ENCODE measurements around the gene OIT3. TPM values are rescaled to one million over a fixed set of nuclear protein-coding genes. Genes with fewer than 3 reads are reported as not detected.
A peak's percentile ranks its signal among the peaks of the same experiment; 100 is the strongest.

The OIT3 gene
- total and polyA plus RNA-seq, 2 of the 4 experiments (the other 2 are of a cell fraction), result not detected

DNA sequence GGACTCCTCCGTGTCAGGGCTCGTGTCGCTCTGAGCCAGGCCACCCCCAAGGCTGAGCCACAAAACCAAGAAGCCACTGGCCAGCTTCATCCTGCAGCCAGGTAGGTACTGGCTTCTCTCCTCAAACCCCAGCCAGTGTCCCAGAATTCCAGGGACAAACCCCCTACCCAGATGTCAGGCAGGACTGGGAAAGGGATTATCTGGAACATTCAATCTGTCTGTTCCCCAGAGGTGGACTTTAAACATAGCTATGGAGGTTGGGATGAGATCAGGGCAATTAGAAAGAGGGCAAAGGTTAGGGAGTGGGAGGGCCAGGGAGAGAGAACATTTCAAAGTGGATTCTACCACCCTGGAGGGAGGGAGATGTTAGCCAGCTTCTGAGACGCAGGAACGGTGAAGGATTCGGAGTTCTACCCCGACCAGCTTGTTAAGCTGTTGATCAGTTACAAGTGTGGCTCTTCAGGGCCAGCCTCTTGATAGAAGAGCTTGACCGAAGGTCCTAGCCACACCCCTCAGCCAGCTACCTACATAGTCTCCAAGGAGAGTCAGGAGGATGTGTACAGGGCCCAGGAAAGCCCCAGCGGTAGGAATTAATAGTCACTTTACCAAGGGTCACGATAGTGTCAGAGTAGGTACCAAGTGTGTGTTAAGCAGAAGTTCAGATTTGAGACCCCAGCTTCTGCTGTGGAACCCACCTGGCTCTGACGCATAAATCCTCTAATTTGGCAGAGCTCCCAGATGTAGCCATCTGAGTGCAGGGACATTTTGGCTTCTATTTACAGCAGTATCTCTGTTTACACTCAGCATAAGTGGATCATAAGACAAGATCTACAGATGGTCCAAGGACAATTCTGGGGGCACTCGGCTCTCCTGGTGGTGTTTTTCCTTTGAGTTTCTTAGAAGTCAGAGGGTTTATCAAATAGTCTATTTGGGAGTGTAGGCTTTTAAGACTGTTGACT, 61.3 kb downstream of the OIT3 start, which contains the start of gene PLA2G12B:
Gene PLA2G12B (minus strand): TSS at position 211 of the 959 bp plus-strand sequence. CDS start 121 bp downstream, at position 90.
- H3K18ac ChIP-seq (ENCODE audit: low read depth, low read length), result no peak within 1 kb of the TSS
- no peak within 1 kb of the TSS for H3K27ac ChIP-seq (ENCODE audit: insufficient read depth, low read length)
- H2AK9ac ChIP-seq (replicated peaks; ENCODE audit: low read depth, low read length, poor library complexity), result no peak within 1 kb of the TSS
- in situ Hi-C loops (cut with MboI; ENCODE audit: low sequenced_read_pairs) (no loop called here), intact Hi-C loops (cut with micrococcal nuclease) (no loop called here), dilution Hi-C loops (cut with HindIII; ENCODE audit: low sequenced_read_pairs, unreplicated experiment) (no loop called here)
- H2BK15ac ChIP-seq (ENCODE audit: low read depth, low read length), result no peak within 1 kb of the TSS
- H3K9me1 ChIP-seq (ENCODE audit: insufficient read depth, low read length), result no peaks in the 10 kb centered on the region
- H4K20me1 ChIP-seq (ENCODE audit: insufficient read depth, low read length), result no peaks in the 10 kb centered on the region
- POLR2A ChIA-PET (ENCODE audit: unreplicated experiment), result interaction anchor here (0.6 kb wide), 2 partner anchors 466 to 504 kb away, joined by 3 to 4 read pairs; no protein-coding TSS in a partner anchor
- H3K9ac ChIP-seq (ENCODE audit: low read depth, low read length), result no peak within 1 kb of the TSS
- peaks cover 26% of the 10 kb centered on the region for H3K27me3 ChIP-seq (ENCODE audit: control insufficient read depth, insufficient read depth, low read length)
- no peak within 1 kb of the TSS for H4K91ac ChIP-seq (ENCODE audit: insufficient read depth, low read depth, low read length)
- TF ChIP-seq, protein P1, sequence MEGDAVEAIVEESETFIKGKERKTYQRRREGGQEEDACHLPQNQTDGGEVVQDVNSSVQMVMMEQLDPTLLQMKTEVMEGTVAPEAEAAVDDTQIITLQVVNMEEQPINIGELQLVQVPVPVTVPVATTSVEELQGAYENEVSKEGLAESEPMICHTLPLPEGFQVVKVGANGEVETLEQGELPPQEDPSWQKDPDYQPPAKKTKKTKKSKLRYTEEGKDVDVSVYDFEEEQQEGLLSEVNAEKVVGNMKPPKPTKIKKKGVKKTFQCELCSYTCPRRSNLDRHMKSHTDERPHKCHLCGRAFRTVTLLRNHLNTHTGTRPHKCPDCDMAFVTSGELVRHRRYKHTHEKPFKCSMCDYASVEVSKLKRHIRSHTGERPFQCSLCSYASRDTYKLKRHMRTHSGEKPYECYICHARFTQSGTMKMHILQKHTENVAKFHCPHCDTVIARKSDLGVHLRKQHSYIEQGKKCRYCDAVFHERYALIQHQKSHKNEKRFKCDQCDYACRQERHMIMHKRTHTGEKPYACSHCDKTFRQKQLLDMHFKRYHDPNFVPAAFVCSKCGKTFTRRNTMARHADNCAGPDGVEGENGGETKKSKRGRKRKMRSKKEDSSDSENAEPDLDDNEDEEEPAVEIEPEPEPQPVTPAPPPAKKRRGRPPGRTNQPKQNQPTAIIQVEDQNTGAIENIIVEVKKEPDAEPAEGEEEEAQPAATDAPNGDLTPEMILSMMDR (conservative IDR thresholded peaks at IDR 0.05; ENCODE audit: low read depth, low read length), result no peak
- TF ChIP-seq BHLHE40 (IDR thresholded peaks at IDR 0.05; ENCODE audit: low read depth, low read length) (no peak), CHD1 (IDR thresholded peaks at IDR 0.05; ENCODE audit: low read depth, low read length) (no peak), USF2 (IDR thresholded peaks at IDR 0.05; ENCODE audit: low read depth, low read length) (no peak), RCOR1 (IDR thresholded peaks at IDR 0.05; ENCODE audit: insufficient replicate concordance, low read length) (no peak), MAFK (IDR thresholded peaks at IDR 0.05; ENCODE audit: low read depth, low read length) (no peak), ELK1 (IDR thresholded peaks at IDR 0.05; ENCODE audit: borderline replicate concordance, low read depth, low read length) (no peak), NFE2L2 (IDR thresholded peaks at IDR 0.05; ENCODE audit: low read depth, low read length) (no peak), CEBPB (IDR thresholded peaks at IDR 0.05; ENCODE audit: low read depth, low read length) (no peak), MAZ (IDR thresholded peaks at IDR 0.05; ENCODE audit: borderline replicate concordance, low read depth, low read length) (no peak)
- no peaks in the 10 kb centered on the region for H3K79me1 ChIP-seq (ENCODE audit: low read depth in 1 of 2, low read length in 2 of 2)
- no peak for ATAC-seq (ENCODE audit: low read depth)
- DNase-seq, result no peak
- no peak within 1 kb of the TSS for H2BK20ac ChIP-seq (ENCODE audit: low read depth, low read length)
- no peak within 1 kb of the TSS for H3K4me2 ChIP-seq (ENCODE audit: low read depth, low read length)
- no peak within 1 kb of the TSS for H2BK5ac ChIP-seq (ENCODE audit: low read depth, low read length, poor library complexity, severe bottlenecking)
- CTCF ChIA-PET, result interaction anchor here (0.5 to 1.0 kb wide), 2 partner anchors 18 to 538 kb away, joined by 3 read pairs; no protein-coding TSS in a partner anchor
- WGBS, 2 experiments (ENCODE audit: extremely low coverage in 2 of 2, insufficient read length in 1 of 2), result 43% methylated on average over 2 of the region's 12 CpGs; no CpG with 5 or more reads in 1 of the 2 experiments
- H3K9me3 ChIP-seq (ENCODE audit: control insufficient read depth, insufficient read depth, low read length), result no peaks in the 10 kb centered on the region; the same call in 1 of the 2 replicates
- H2AK5ac ChIP-seq (ENCODE audit: low read depth, low read length), result no peak within 1 kb of the TSS
- no peak within 1 kb of the TSS for H3K23ac ChIP-seq (ENCODE audit: low read depth, low read length)
- H3K36me3 ChIP-seq (ENCODE audit: control insufficient read depth, insufficient read depth, low read length), result no peaks in the 10 kb centered on the region
- no peak within 1 kb of the TSS for H3K14ac ChIP-seq (replicated peaks; ENCODE audit: low read depth, low read length)
- H3K4me1 ChIP-seq (ENCODE audit: control insufficient read depth, insufficient read depth, low read length), result no peaks in the 10 kb centered on the region
- H3K4me3 ChIP-seq (ENCODE audit: insufficient read depth, low read depth, low read length), result no peak within 1 kb of the TSS
- no peak within 1 kb of the TSS for H3K4ac ChIP-seq (ENCODE audit: low read depth, low read length)
- no peak within 1 kb of the TSS for H3K56ac ChIP-seq (ENCODE audit: extremely low read depth, insufficient read depth, low read length)
- BruUV-seq (replicated peaks), result no TSS peak
- H2AFZ ChIP-seq (replicated peaks; ENCODE audit: low read length, poor library complexity), result peak within 1 kb of the TSS; percentile 77
- no peak within 1 kb of the TSS for H2BK120ac ChIP-seq (ENCODE audit: low read depth, low read length)
- H4K5ac ChIP-seq (ENCODE audit: low read depth, low read length), result no peak within 1 kb of the TSS
- H4K8ac ChIP-seq (ENCODE audit: low read depth in 2 of 2, low read length in 2 of 2), result no peak within 1 kb of the TSS
